ENCODE measurements around the gene PHAX.
"Not testable (repeated sequence)": the region's sequence is repeated elsewhere in the genome, so short reads cannot be mapped to it uniquely, and the experiment has no call there.

PHAX gene

GRCh38 chr5:126650463-126650862 is 49.7 kb downstream of the PHAX start:
- H3K4me1 ChIP-seq (ENCODE audit: control insufficient read depth in 2 of 2, insufficient read depth in 2 of 2, low read length in 2 of 2), result peaks cover 15 to 18% of the 10 kb centered on the region in 2 donors
- no peaks in the 10 kb centered on the region for H3K9me3 ChIP-seq (ENCODE audit: control insufficient read depth in 2 of 2, low read length in 2 of 2)
- no peak overlapping the region for H3K9ac ChIP-seq (ENCODE audit: low read depth in 1 of 2, low read length in 2 of 2)
- no peak overlapping the region for H3K4me3 ChIP-seq (ENCODE audit: low read length in 2 of 2)
- no peaks in the 10 kb centered on the region for H3K27me3 ChIP-seq (ENCODE audit: control insufficient read depth in 2 of 2, insufficient read depth in 2 of 2, low read length in 2 of 2)
- H3K36me3 ChIP-seq (ENCODE audit: control insufficient read depth in 2 of 2, insufficient read depth in 2 of 2, low read length in 2 of 2), result no peaks in the 10 kb centered on the region
- no peak overlapping the region for H3K27ac ChIP-seq (ENCODE audit: low read depth in 2 of 2, low read length in 2 of 2)

DNA sequence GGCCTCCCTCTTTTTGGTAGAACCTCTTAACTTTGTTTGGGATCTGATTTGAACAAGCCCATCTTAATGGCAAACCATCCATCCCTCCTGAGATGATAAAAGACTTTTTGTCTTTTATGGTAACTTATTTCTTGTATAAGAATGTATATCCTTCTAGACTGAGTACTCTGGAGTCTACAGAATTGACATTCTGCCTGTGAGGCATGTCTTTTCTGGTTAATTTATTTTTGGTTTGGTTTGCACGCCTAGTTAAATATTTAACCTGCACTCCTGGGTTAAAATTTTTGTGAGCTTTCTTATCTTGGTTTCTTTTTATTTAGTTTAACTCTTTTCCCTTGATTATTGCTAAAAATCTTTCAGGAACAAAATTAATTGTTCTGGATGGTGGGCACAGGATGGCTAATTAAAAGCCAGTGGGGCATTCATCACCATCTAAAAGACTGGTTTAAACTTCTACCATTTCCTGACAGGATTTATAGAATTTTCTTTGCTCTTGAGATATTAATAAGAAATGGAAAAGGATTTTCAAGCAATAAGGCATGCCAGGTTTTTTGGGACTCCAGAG is 50.3 kb downstream of the PHAX start:
- no peak overlapping the region for H3K27ac ChIP-seq (ENCODE audit: low read depth in 2 of 2, low read length in 2 of 2)
- H3K27me3 ChIP-seq (ENCODE audit: control insufficient read depth in 2 of 2, insufficient read depth in 2 of 2, low read length in 2 of 2), result no peaks in the 10 kb centered on the region
- H3K4me1 ChIP-seq (ENCODE audit: control insufficient read depth in 2 of 2, insufficient read depth in 2 of 2, low read length in 2 of 2), result peaks cover 15 to 20% of the 10 kb centered on the region in 2 donors
- H3K9ac ChIP-seq (ENCODE audit: low read depth in 1 of 2, low read length in 2 of 2), result no peak overlapping the region
- H3K9me3 ChIP-seq (ENCODE audit: control insufficient read depth in 2 of 2, low read length in 2 of 2), result no peaks in the 10 kb centered on the region
- H3K4me3 ChIP-seq (ENCODE audit: low read length in 2 of 2), result no peak overlapping the region
- H3K36me3 ChIP-seq (ENCODE audit: control insufficient read depth in 2 of 2, insufficient read depth in 2 of 2, low read length in 2 of 2), result no peaks in the 10 kb centered on the region

DNA sequence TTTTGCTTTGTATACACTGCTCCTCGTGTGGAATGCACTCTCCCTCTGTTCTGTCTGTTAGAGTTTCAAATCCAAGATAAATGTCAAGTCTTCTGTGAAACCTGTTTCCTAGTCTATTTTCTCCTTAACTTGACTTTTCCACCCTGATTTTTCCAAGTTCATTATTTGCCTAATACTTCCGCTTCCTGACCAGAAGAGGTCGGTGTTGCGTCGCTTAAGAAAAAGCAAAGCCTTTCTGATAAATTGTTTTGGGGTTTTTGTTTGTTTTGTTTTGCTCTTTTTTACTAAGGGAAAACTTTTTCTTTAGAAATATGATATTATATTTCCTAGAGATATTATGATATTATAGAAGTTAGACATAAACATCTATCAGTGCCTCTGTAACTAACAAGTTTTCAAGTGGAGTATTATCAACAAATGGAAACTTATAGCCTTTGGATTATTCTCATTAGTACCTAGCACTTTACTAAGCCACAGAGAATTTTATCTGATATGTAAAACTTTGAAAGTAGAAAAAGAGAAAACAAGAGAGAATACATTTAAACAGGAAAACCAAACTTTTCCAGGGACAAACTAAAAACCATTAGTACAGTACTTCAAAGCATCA is 55.8 kb downstream of the PHAX start:
- H3K27me3 ChIP-seq (ENCODE audit: control insufficient read depth in 2 of 2, insufficient read depth in 2 of 2, low read length in 2 of 2), result no peaks in the 10 kb centered on the region
- no peak overlapping the region for H3K27ac ChIP-seq (ENCODE audit: low read depth in 2 of 2, low read length in 2 of 2)
- peaks cover 4 to 6% of the 10 kb centered on the region in 2 donors for H3K4me1 ChIP-seq (ENCODE audit: control insufficient read depth in 2 of 2, insufficient read depth in 2 of 2, low read length in 2 of 2)
- no peak overlapping the region for H3K9ac ChIP-seq (ENCODE audit: low read depth in 1 of 2, low read length in 2 of 2)
- H3K9me3 ChIP-seq (ENCODE audit: control insufficient read depth in 2 of 2, low read length in 2 of 2), result no peaks in the 10 kb centered on the region
- H3K4me3 ChIP-seq (ENCODE audit: low read length in 2 of 2), result no peak overlapping the region
- H3K36me3 ChIP-seq (ENCODE audit: control insufficient read depth in 2 of 2, insufficient read depth in 2 of 2, low read length in 2 of 2), result no peaks in the 10 kb centered on the region

GRCh38 chr5:126658561-126658960 is 57.8 kb downstream of the PHAX start:
- Histone ChIP-seq H3K9me3 (ENCODE audit: control insufficient read depth in 2 of 2, low read length in 2 of 2) (no peaks in the 10 kb centered on the region), H3K4me3 (ENCODE audit: low read length in 2 of 2) (no peak overlapping the region), H3K36me3 (ENCODE audit: control insufficient read depth in 2 of 2, insufficient read depth in 2 of 2, low read length in 2 of 2) (no peaks in the 10 kb centered on the region), H3K27me3 (ENCODE audit: control insufficient read depth in 2 of 2, insufficient read depth in 2 of 2, low read length in 2 of 2) (no peaks in the 10 kb centered on the region), H3K27ac (ENCODE audit: low read depth in 2 of 2, low read length in 2 of 2) (no peak overlapping the region), H3K9ac (ENCODE audit: low read depth in 1 of 2, low read length in 2 of 2) (no peak overlapping the region), H3K4me1 (ENCODE audit: control insufficient read depth in 2 of 2, insufficient read depth in 2 of 2, low read length in 2 of 2) (peaks cover 4 to 5% of the 10 kb centered on the region in 2 donors)

- no peaks in the 10 kb centered on the region for H3K27me3 ChIP-seq (ENCODE audit: control insufficient read depth in 2 of 2, insufficient read depth in 2 of 2, low read length in 2 of 2)
- H3K27ac ChIP-seq (ENCODE audit: low read depth in 2 of 2, low read length in 2 of 2), result no peak overlapping the region
- no peaks in the 10 kb centered on the region for H3K9me3 ChIP-seq (ENCODE audit: control insufficient read depth in 2 of 2, low read length in 2 of 2)
- peaks cover 5% of the 10 kb centered on the region in 2 donors for H3K4me1 ChIP-seq (ENCODE audit: control insufficient read depth in 2 of 2, insufficient read depth in 2 of 2, low read length in 2 of 2)
- H3K9ac ChIP-seq (ENCODE audit: low read depth in 1 of 2, low read length in 2 of 2), result no peak overlapping the region
- H3K4me3 ChIP-seq (ENCODE audit: low read length in 2 of 2), result no peak overlapping the region
- H3K36me3 ChIP-seq (ENCODE audit: control insufficient read depth in 2 of 2, insufficient read depth in 2 of 2, low read length in 2 of 2), result no peaks in the 10 kb centered on the region
Measured at GRCh38 chr5:126659805-126660482, 59.2 kb downstream of the PHAX start.

GRCh38 chr5:126664586-126664985 is 63.8 kb downstream of the PHAX start:
- Histone ChIP-seq H3K9me3 (ENCODE audit: control insufficient read depth in 2 of 2, low read length in 2 of 2) (peaks cover 0 to 5% of the 10 kb centered on the region in 2 donors), H3K4me1 (ENCODE audit: control insufficient read depth in 2 of 2, insufficient read depth in 2 of 2, low read length in 2 of 2) (peaks cover 2 to 4% of the 10 kb centered on the region in 2 donors), H3K27ac (ENCODE audit: low read depth in 2 of 2, low read length in 2 of 2) (peak overlapping the region; percentile 44 to 53), H3K27me3 (ENCODE audit: control insufficient read depth in 2 of 2, insufficient read depth in 2 of 2, low read length in 2 of 2) (no peaks in the 10 kb centered on the region), H3K36me3 (ENCODE audit: control insufficient read depth in 2 of 2, insufficient read depth in 2 of 2, low read length in 2 of 2) (no peaks in the 10 kb centered on the region), H3K9ac (ENCODE audit: low read depth in 1 of 2, low read length in 2 of 2) (no peak overlapping the region), H3K4me3 (ENCODE audit: low read length in 2 of 2) (no peak overlapping the region)

DNA sequence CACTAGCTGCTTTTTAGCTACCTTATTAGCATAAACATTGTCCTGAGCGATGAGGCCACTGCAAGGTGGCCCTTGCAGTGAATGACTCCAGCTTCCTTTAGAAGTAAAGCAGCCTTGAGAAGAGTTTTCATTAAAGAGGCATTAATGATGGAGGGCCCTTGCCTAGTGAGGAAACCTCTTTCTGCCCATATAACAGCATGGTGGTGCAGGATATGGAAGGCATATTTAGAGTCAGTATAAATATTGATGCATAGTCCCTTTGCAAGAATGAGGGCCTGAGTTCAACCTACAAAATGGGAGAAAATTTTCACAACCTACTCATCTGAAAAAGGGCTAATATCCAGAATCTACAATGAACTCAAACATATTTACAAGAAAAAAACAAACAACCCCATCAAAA is 69.4 kb downstream of the PHAX start:
- not testable (repeated sequence) for H3K4me1 ChIP-seq (ENCODE audit: control insufficient read depth in 2 of 2, insufficient read depth in 2 of 2, low read length in 2 of 2); H3K4me3 ChIP-seq (ENCODE audit: low read length in 2 of 2); H3K9ac ChIP-seq (ENCODE audit: low read depth in 1 of 2, low read length in 2 of 2); H3K9me3 ChIP-seq (ENCODE audit: control insufficient read depth in 2 of 2, low read length in 2 of 2); H3K36me3 ChIP-seq (ENCODE audit: control insufficient read depth in 2 of 2, insufficient read depth in 2 of 2, low read length in 2 of 2); H3K27ac ChIP-seq (ENCODE audit: low read depth in 2 of 2, low read length in 2 of 2); H3K27me3 ChIP-seq (ENCODE audit: control insufficient read depth in 2 of 2, insufficient read depth in 2 of 2, low read length in 2 of 2)

DNA sequence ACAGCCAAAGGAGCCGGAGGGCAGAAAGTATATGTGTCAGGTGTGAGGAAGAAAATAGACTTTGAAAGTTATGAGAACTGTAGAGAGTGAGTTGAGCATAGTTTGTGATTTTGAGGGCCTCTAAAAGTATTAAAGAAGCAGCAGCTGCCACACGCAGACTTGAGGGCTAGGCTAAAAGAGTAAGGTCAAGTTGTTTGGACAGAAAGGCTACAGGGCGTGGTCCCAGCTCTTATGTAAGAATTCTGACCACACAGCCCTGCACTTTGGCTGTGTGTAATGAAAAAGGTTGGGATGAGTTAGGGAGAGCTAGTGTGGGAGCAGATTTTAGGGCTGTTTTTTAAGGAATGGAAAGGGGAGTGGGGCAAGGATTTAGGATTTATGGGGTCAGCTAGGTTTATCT is 70.9 kb downstream of the PHAX start:
- not testable (repeated sequence) for H3K9me3 ChIP-seq (ENCODE audit: control insufficient read depth in 2 of 2, low read length in 2 of 2); H3K4me3 ChIP-seq (ENCODE audit: low read length in 2 of 2); H3K36me3 ChIP-seq (ENCODE audit: control insufficient read depth in 2 of 2, insufficient read depth in 2 of 2, low read length in 2 of 2); H3K27ac ChIP-seq (ENCODE audit: low read depth in 2 of 2, low read length in 2 of 2); H3K9ac ChIP-seq (ENCODE audit: low read depth in 1 of 2, low read length in 2 of 2); H3K27me3 ChIP-seq (ENCODE audit: control insufficient read depth in 2 of 2, insufficient read depth in 2 of 2, low read length in 2 of 2)
- peaks cover 3 to 16% of the 10 kb centered on the region in 2 donors for H3K4me1 ChIP-seq (ENCODE audit: control insufficient read depth in 2 of 2, insufficient read depth in 2 of 2, low read length in 2 of 2)

GRCh38 chr5:126673477-126673876 is 72.7 kb downstream of the PHAX start:
- no peaks in the 10 kb centered on the region for H3K36me3 ChIP-seq (ENCODE audit: control insufficient read depth in 2 of 2, insufficient read depth in 2 of 2, low read length in 2 of 2)
- H3K4me3 ChIP-seq (ENCODE audit: low read length in 2 of 2), result peak overlapping the region; percentile 11 to 73
- no peaks in the 10 kb centered on the region for H3K27me3 ChIP-seq (ENCODE audit: control insufficient read depth in 2 of 2, insufficient read depth in 2 of 2, low read length in 2 of 2)
- peak overlapping the region; percentile 26 to 68 for H3K9ac ChIP-seq (ENCODE audit: low read depth in 1 of 2, low read length in 2 of 2)
- peak overlapping the region; percentile 32 to 81 for H3K27ac ChIP-seq (ENCODE audit: low read depth in 2 of 2, low read length in 2 of 2)
- peaks cover 3 to 5% of the 10 kb centered on the region in 2 donors for H3K9me3 ChIP-seq (ENCODE audit: control insufficient read depth in 2 of 2, low read length in 2 of 2)
- H3K4me1 ChIP-seq (ENCODE audit: control insufficient read depth in 2 of 2, insufficient read depth in 2 of 2, low read length in 2 of 2), result peaks cover 3 to 16% of the 10 kb centered on the region in 2 donors

DNA sequence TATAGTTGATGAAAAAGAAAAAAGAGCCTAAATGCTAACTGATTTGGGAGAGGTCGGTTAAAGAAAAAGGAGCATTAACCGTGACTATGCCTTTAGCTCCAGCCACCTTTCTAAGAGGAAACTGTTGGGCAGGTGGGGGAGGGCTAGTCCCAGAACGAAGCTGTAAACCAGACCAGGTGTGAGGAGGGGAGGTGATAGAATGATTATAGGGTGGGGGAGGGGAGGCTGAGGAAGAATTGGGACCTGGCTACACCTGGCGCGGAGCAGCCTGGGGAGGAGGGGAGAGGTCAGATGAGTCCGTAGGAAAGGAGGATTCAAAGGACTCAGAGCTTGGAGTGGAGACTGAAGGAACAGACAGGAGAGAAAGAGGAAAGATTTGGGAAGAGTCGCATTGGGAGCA is 73.4 kb downstream of the PHAX start:
- H3K9me3 ChIP-seq (ENCODE audit: control insufficient read depth in 2 of 2, low read length in 2 of 2), result peaks cover 3% of the 10 kb centered on the region in 2 donors
- H3K4me1 ChIP-seq (ENCODE audit: control insufficient read depth in 2 of 2, insufficient read depth in 2 of 2, low read length in 2 of 2), result peaks cover 3 to 16% of the 10 kb centered on the region in 2 donors
- H3K27ac ChIP-seq (ENCODE audit: low read depth in 2 of 2, low read length in 2 of 2), result peak overlapping the region; percentile 72 to 81
- H3K27me3 ChIP-seq (ENCODE audit: control insufficient read depth in 2 of 2, insufficient read depth in 2 of 2, low read length in 2 of 2), result no peaks in the 10 kb centered on the region
- H3K36me3 ChIP-seq (ENCODE audit: control insufficient read depth in 2 of 2, insufficient read depth in 2 of 2, low read length in 2 of 2), result no peaks in the 10 kb centered on the region
- peak overlapping the region; percentile 71 to 73 for H3K4me3 ChIP-seq (ENCODE audit: low read length in 2 of 2)
- H3K9ac ChIP-seq (ENCODE audit: low read depth in 1 of 2, low read length in 2 of 2), result peak overlapping the region; percentile 47 to 68

Measured in mucosa of rectum (tissue), 2 donors.